GM19467 (cell line): ENCODE data around the gene CBL.
"Not testable (repeated sequence)": the region's sequence is repeated elsewhere in the genome, so short reads cannot be mapped to it uniquely, and the experiment has no call there.

Source experiments
- ATAC-seq: cut with Tn5 transposase; IDR thresholded peaks from one replicate; pipeline ENCODE4 v1.9.1; 2021; ENCODE audit warnings: mild to moderate bottlenecking, moderate library complexity; ENCODE audit not compliant: unreplicated experiment

CBL gene

GRCh38 chr11:119184399-119184798 is 21.7 kb upstream of the CBL start:
- ATAC-seq, result not testable (repeated sequence)

GRCh38 chr11:119185981-119186634 is 20.0 kb upstream of the CBL start:
- no peak for ATAC-seq

- ATAC-seq, result no peak
Measured at GRCh38 chr11:119187123-119187892, 18.8 kb upstream of the CBL start.

GRCh38 chr11:119188067-119188466 is 18.1 kb upstream of the CBL start:
- no peak for ATAC-seq

GRCh38 chr11:119188887-119189286 is 17.3 kb upstream of the CBL start:
- ATAC-seq, result no peak

GRCh38 chr11:119189393-119189792 is 16.7 kb upstream of the CBL start:
- no peak for ATAC-seq

GRCh38 chr11:119190531-119190930 is 15.6 kb upstream of the CBL start:
- ATAC-seq, result no peak

GRCh38 chr11:119191265-119191664 is 14.9 kb upstream of the CBL start:
- ATAC-seq, result not testable (repeated sequence)

- no peak for ATAC-seq
Measured at GRCh38 chr11:119192111-119192510, 14.0 kb upstream of the CBL start.

- no peak for ATAC-seq
Measured at GRCh38 chr11:119193001-119193400, 13.1 kb upstream of the CBL start.

GRCh38 chr11:119193626-119194025 is 12.5 kb upstream of the CBL start:
- ATAC-seq, result no peak

- no peak for ATAC-seq
Measured at GRCh38 chr11:119194811-119195440, 11.2 kb upstream of the CBL start.

GRCh38 chr11:119195680-119196079 is 10.5 kb upstream of the CBL start:
- no peak for ATAC-seq

- no peak for ATAC-seq
Measured at GRCh38 chr11:119196833-119197483, 9.2 kb upstream of the CBL start.

GRCh38 chr11:119198925-119199324 is 7.2 kb upstream of the CBL start:
- no peak for ATAC-seq

- ATAC-seq, result not testable (repeated sequence)
Measured at GRCh38 chr11:119201236-119201635, 4.9 kb upstream of the CBL start.

- ATAC-seq, result no peak
Measured at GRCh38 chr11:119202554-119202953, 3.6 kb upstream of the CBL start.

- no peak for ATAC-seq
Measured at GRCh38 chr11:119204066-119204465, 2.1 kb upstream of the CBL start.

- ATAC-seq, result no peak
Measured at GRCh38 chr11:119205080-119205479, 1.1 kb upstream of the CBL start.

GRCh38 chr11:119206511-119207414 is 624 bp downstream of the CBL start:
- ATAC-seq, result no peak
